GM19193 (cell line): ENCODE results near the gene SUPT3H.

ENCODE experiments used
- POLR2A ChIP-seq: IDR thresholded peaks from 4 replicates; pipeline ENCODE4 v1.6.1; 2011; ENCODE audit not compliant: insufficient read depth, insufficient read length; ENCODE audit errors: extremely low read depth

Gene SUPT3H

GRCh38 chr6:45105170-45105820 is 272.4 kb downstream of the SUPT3H start:
- no peak for TF ChIP-seq POLR2A

DNA sequence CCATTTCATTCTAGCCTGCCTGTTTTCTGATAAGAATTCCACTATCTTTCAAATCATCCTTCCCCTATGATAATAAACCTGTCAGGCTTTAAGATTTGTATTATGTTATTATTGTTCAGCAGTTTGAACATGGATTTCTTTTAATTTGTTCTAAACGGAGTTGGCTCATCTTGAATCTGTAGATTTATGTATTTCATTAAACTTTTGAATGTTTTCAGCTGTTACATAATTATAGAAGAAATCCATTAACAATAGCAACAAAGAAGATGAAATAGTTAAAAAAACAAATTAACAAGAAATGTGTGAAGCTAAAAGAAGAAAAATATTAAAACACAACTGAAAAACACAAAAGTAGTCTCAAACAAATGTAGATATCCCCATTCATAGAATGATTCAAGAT is 273.3 kb downstream of the SUPT3H start:
- no peak for TF ChIP-seq POLR2A

- no peak for TF ChIP-seq POLR2A
Observed at GRCh38 chr6:45098256-45098655, 279.5 kb downstream of the SUPT3H start.

DNA sequence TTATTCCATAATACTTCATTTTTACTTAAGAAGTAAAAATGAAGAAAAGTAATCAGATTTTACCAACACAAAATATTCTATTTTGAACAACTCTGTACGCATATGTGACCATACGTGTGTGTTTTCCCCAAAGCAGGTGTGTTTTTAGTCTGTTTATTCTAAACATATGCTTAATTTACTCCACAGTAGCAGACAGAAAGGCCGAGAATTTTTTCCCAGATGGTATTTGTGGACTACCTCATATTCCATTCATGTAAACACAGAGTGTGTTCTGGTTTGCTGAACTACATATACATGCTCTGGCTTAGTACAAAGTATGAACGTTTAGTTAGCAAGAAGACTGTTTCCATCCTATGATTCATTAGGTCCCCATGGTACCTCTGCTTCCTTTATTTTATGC is 282.9 kb downstream of the SUPT3H start:
- TF ChIP-seq POLR2A: no peak

GRCh38 chr6:45092135-45092534 is 285.6 kb downstream of the SUPT3H start:
- TF ChIP-seq POLR2A: no peak

DNA sequence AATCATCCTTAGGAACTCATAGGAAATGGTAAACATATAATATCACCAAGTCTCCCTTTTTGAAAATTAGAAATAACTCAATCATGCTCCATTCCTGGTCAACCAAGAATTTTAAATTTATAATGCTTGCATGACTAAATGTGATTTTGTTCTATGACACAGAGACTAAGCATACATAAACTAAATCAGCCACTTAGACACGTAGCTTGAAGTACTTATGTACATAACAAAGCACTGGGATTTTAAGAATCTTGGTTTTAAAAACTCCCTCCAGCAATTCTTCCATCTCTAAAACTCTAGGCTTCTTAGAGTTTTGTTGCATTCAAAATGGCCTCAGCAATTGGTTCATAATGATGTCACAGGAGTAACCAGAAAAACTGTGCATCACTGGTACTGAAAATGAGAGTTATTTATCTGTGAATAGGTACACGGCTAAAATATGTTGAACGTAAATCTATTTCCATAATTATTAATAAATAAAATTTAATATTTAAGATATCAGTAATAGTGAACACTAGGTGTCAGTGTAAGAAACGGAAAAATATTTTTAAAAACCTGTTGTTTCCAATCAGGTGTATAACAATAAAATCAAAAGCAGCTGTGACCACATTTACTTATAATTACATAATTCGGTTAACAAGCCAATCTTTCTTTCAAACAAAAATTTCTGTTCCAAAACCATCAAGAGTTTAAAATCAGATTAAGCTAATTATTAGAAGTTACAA is 291.2 kb downstream of the SUPT3H start:
- TF ChIP-seq POLR2A: no peak

DNA sequence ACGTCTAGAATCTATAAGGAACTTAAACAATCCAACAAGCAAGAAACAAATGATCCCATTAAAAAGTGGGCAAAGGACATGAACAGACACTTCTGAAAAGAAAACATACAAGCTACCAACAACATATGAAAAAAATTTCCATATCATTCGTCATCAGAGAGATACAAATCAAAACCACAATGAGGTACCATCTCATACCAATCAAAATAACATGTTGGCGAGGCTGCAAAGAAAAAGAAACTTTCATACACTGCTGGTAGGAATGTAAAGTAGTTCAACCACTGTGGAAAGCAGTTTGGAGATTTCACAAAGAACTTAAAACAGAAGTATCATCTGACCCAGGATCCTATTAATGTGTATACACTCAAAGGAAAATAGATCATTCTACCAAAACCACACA is 293.5 kb downstream of the SUPT3H start:
- TF ChIP-seq POLR2A: no peak

DNA sequence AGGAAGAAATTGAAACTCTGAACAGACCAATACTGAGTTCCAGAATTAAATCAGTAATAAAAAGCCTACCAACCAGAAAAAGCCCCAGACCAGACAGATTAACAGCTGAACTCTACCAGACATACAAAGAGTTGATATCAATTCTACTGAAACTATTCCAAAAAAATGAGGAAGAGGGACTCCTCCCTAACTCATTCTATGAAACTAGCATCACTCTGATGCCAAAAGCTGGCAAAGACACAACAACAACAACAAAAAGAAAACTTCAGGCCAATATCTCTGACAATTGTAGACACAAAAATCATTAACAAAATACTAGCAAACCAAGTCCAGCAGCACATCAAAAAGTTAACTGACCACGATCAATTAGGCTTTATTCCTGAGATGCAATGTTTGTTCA is 295.6 kb downstream of the SUPT3H start:
- no peak for TF ChIP-seq POLR2A

DNA sequence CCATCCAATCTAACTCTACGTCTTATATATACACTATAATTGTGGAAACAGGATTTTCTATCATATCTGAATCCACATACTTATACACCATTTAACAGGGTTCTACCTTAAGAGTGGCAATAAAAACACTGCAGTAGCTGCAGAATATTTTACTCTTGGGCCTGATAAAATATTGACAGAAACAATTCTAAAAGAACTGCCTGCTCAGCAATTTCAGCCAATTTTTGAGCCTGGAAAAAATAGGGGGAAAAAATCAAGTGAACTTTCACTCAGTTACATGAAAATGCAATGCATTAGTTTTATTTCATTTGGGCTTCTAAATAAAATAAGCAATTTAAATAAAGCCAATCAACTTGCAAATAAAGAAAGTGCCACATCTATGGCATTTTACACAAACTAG is 296.1 kb downstream of the SUPT3H start:
- TF ChIP-seq POLR2A: no peak

- TF ChIP-seq POLR2A: no peak
Observed at GRCh38 chr6:45078432-45078831, 299.3 kb downstream of the SUPT3H start.

DNA sequence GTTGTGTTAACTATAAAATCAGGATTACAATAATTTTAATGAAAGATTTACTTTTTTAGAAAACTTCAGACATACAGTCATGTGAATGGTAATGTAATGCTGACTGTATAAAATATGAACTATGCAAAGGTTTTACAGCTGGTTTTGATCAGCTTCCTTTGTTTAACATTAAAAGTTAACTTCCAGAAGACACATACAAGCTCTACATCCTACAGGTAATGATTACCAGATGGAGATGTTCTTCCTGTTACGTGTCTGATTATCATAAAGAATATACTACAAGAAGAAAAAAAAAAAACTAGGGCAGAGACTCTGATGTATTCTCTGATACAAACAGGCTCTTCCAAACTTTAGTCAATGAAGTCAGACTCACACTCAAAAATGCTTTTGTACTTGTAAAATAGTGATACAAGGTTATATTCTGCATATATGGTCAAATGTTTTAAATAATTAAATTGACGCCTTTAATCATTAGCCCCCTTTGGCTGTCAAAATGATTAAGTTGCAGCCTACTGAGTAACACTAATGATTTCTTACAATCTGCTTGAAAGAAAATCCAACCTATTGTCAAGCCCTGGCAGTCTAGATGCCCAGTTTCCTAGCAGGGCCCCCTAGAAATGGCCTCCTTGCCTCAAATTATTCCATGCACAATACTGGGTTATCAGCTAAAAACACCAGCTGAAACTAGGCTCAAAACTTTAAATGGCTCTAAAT is 301.4 kb downstream of the SUPT3H start:
- TF ChIP-seq POLR2A: no peak

GRCh38 chr6:45075246-45075645 is 302.5 kb downstream of the SUPT3H start:
- no peak for TF ChIP-seq POLR2A

DNA sequence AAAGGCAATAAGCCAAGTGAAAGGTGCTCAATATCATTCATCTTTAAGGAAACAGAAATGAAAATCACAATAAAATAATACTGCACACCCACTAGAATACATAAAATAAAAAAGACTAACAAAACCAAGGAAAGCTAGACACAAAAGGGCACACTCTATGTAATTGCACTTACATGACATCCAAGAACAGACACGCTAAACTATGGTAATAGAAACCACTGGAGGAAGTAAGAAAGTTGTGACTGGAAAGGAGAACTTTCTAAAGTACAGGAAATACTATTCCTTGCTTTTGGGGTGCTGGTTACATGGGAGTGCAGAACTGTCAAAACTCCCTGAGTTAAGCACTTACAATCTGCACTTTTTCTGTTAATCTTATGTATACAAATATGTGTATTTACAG is 303.3 kb downstream of the SUPT3H start:
- no peak for TF ChIP-seq POLR2A

DNA sequence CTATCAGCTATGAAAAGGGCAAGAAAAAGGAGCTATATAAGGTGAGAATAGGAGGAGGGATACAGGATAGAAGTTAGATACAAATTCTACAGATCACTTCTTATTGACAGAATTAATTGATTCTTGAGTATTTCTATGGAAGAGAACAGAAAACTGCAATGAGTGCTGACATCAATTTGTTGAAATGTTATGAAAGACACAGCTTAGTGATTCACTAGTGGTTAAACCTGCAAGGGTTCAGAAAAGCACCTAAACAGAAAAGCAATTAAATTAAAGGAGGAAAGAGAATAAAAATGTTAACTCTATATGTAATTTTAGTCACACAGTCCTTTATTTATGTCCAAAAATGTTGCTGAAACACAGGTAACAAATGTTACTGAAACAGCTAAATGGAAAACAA is 304.0 kb downstream of the SUPT3H start:
- TF ChIP-seq POLR2A: no peak

DNA sequence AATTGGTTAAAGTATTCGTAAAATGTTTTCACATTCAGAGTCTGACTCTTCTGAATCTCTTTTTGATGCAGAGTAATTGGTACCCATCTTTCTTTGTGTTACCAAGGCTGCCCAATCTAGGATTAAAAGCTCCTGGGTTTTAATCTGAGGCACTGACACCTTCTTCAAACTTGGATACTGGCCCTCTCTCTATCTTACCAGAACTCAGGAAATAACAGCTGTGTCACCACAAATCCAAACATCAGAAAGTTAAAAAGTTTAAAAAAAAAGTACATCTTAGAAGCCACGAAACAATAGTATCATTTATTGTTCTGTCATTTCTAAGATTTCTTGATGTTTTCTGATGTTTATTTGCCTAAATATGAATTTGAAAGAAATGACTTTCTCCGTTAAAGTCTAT is 305.1 kb downstream of the SUPT3H start:
- no peak for TF ChIP-seq POLR2A

DNA sequence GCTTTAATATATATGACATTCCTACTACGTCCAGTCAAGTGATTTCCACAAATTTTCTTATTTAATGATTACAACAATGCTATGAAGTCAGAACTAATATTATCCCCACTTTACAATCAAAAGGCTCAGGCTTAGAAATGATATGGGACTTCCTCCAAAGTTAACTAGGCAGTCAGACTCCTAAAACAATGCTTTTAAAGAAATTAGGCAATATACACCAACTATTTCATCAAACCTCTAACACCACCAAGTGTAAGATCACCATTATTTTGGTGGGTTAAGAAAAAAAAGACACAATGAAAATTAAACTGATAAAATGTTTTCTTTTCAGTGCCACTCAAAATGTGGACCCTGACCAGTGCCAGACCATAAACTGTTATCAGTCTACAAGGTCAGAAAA is 305.7 kb downstream of the SUPT3H start:
- no peak for TF ChIP-seq POLR2A
